Esophagus squamous epithelium (tissue), 4 donors: ENCODE data around the gene BCS1L.

Experiments used
- CTCF ChIP-seq, 6 experiments: fragments of 450-650 bp in 4 of 6; fragments of 200-600 bp in 2 of 6; sonication (generic) in 2 of 6; IDR thresholded peaks; one replicate each; pipeline ENCODE4 v1.5.1; 2016 to 2019; ENCODE audit warnings: antibody characterized with exemption in 6 of 6, mild to moderate bottlenecking in 4 of 6, moderate library complexity in 4 of 6
- POLR2A ChIP-seq, 4 donors: fragments of 450-650 bp; IDR thresholded peaks; one replicate each; pipeline ENCODE4 v1.6.1; 2017; ENCODE audit warnings: antibody characterized with exemption in 4 of 4, mild to moderate bottlenecking in 4 of 4, moderate library complexity in 3 of 4

- TF ChIP-seq CTCF (IDR thresholded peaks at IDR 0.05) (no peak), POLR2A (IDR thresholded peaks at IDR 0.05) (no peak)
Measured at GRCh38 chr2:218662377-218662776, 2.9 kb downstream of the BCS1L start.
